HG03565 (cell line): ENCODE results near the gene RIC1.
"Not testable (repeated sequence)": the region's sequence is repeated elsewhere in the genome, so short reads cannot be mapped to it uniquely, and the experiment has no call there.

Experiments
- ATAC-seq: cut with Tn5 transposase; IDR thresholded peaks from one replicate; pipeline ENCODE4 v1.9.1; 2021; ENCODE audit warnings: mild to moderate bottlenecking, moderate library complexity; ENCODE audit not compliant: unreplicated experiment

RIC1 gene

GRCh38 chr9:5662804-5663203 lies 33.9 kb downstream of the RIC1 start:
- ATAC-seq, result not testable (repeated sequence)

- no peak for ATAC-seq
These were observed 36.2 kb downstream of the RIC1 start for GRCh38 chr9:5665059-5665458.

GRCh38 chr9:5667391-5667790 lies 38.5 kb downstream of the RIC1 start:
- no peak for ATAC-seq

- ATAC-seq, result no peak
These were observed 41.2 kb downstream of the RIC1 start for GRCh38 chr9:5670079-5670478.

GRCh38 chr9:5671711-5672353 lies 42.9 kb downstream of the RIC1 start:
- ATAC-seq, result no peak

- ATAC-seq, result not testable (repeated sequence)
These were observed 46.1 kb downstream of the RIC1 start for GRCh38 chr9:5675046-5675445.

- ATAC-seq, result not testable (repeated sequence)
These were observed 54.7 kb downstream of the RIC1 start for GRCh38 chr9:5683591-5683990.

GRCh38 chr9:5684101-5684500 lies 55.2 kb downstream of the RIC1 start:
- no peak for ATAC-seq

GRCh38 chr9:5688109-5688508 lies 59.2 kb downstream of the RIC1 start:
- ATAC-seq, result no peak

- no peak for ATAC-seq
These were observed 61.4 kb downstream of the RIC1 start for GRCh38 chr9:5690278-5690677.

GRCh38 chr9:5695860-5696259 lies 67.0 kb downstream of the RIC1 start:
- no peak for ATAC-seq

GRCh38 chr9:5696884-5697283 lies 68.0 kb downstream of the RIC1 start:
- no peak for ATAC-seq

GRCh38 chr9:5698004-5698403 lies 69.1 kb downstream of the RIC1 start:
- ATAC-seq, result no peak

GRCh38 chr9:5698810-5699556 lies 70.1 kb downstream of the RIC1 start:
- no peak for ATAC-seq

- no peak for ATAC-seq
These were observed 79.5 kb downstream of the RIC1 start for GRCh38 chr9:5708414-5708813.

- ATAC-seq, result no peak
These were observed 83.9 kb downstream of the RIC1 start for GRCh38 chr9:5712651-5713390.

- ATAC-seq, result no peak
These were observed 85.8 kb downstream of the RIC1 start for GRCh38 chr9:5714501-5715401.

GRCh38 chr9:5715548-5716127 lies 86.7 kb downstream of the RIC1 start:
- ATAC-seq, result no peak

GRCh38 chr9:5717434-5717833 lies 88.5 kb downstream of the RIC1 start:
- not testable (repeated sequence) for ATAC-seq

- no peak for ATAC-seq
These were observed 89.6 kb downstream of the RIC1 start for GRCh38 chr9:5718296-5719032.
